ENCODE data around the gene TXNDC5.

TXNDC5 gene

DNA sequence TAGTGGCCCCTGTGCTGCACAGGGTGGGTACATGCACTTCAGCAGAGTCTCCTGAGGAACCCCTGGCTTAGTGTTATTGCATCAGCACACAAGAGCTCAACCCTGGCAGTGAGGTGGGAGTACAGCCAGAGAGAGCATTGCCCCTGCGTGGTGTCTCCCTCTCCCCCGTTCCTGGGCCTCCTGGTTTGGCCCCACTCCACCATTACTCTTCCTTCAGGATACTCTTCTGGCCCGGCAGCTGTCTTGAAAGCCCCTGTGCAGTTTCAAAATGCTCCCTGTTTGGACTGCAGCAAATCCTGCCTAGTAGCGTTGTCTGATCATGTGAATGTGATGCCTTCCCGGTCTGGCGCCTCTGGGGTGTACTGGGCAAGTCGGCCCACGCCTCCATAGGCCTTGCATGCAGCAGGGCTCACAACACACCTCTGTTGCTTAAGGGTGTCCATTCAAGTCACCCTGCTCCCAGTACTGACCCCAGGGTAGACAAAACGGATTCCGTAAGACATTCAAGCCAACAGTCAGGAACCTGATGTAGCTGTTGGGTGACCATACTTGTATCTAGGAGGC is 32.1 kb downstream of the TXNDC5 start:
- no peak for FAIRE-seq

DNA sequence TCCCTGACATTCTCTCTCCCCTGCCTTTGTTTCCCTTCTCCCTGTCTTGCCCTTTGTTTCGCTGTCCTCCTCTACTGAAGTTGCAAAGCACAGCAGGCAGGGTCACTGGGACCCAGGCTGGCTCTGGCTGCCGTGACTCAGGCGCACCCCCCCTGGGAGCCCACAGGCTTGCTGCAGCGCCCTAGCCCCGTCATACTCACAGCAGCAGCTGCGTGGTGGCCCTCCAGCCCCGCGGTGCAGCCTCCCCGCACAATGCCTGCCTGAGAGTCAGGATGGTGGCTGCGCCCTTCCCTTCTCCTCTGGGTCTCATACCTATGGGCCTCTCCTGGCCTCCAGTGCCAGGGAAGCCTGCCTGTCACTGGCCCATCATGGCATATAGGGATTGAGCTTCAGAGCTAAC is 41.7 kb downstream of the TXNDC5 start:
- no peak for FAIRE-seq
- no peak for DNase-seq (ENCODE audit: insufficient read length, low spot score)

More for the DNA sequence above, 32.1 kb downstream of the TXNDC5 start:
- no peak for DNase-seq (ENCODE audit: insufficient read length, low spot score)

DNA sequence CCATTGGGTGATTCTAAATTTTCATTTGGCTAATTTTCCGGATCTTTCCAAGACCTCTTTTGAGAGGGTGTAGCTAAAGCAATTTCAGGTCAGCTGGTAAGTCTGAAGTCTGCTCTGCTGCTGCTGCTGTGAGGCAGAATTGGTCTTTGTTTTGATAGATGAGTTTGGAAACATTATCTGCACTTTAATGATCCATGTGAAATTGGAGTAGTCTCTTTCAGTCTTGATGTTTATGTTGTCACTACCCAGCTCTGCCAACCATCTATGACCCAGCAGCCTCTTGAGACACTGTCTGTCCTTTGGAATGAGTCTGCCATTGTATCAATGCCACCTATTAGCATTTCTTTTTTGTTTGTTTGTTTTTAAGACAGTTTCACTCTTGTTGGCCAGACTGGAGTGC is 44.1 kb downstream of the TXNDC5 start:
- no peak for DNase-seq (ENCODE audit: insufficient read length, low spot score)
- FAIRE-seq: no peak

DNA sequence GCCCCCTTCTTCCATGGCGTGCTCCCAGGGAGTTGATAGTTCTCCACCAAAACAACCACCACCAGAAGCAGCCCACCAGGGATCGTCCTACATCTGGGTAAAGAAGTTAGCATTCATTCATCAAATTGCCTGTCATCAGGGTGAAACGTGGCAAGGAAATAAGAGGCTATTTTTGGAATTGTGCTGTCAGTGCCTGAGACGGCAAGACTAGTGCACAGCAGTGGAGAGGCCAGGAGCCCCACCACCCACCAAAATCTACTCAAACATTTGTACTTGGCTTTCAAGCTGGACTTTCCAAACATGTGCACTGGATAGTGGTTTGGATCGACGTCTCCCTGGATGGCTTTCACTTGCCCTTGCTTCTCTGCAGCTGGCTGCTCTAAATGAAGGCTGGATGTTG is 44.8 kb downstream of the TXNDC5 start:
- DNase-seq (ENCODE audit: insufficient read length, low spot score): no peak
- FAIRE-seq: no peak

DNA sequence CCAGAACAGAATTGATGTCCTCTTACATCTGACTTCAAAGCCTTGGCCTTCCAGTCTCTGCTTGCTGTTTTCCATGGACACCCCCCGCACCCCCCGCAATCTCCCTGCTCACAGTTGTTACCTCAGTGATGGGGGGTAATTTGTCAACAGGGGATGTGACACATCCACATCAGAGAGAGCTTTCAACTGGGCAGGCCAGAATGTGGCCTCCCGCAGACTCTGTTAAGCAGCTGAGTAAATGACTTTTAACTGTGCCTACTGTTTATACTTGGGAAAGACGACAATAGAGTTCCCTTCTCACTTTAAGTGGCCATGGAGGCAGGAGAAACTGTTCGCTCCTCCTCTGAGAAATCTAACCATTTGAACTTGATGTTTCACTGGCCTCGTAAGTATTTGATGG is 51.0 kb downstream of the TXNDC5 start:
- FAIRE-seq (no peak), DNase-seq (ENCODE audit: insufficient read length, low spot score) (no peak)

DNA sequence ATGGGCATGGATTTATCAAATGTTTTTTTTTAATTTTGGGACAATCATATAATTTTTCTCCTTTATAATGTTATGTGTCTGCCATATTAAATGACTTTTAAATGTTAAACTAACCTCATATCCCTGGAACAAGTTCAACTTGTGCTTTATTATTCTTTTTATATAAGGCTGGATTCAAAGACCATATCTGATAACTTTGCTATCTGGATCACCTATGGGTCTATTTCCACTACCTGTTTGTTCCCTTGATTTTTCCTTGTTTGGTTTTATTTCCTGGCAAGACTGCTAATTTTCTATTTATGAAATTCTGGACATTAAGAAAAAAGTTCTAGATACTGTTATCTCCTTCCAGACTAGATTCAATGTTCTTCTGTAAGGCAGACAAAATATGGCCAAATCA is 58.8 kb downstream of the TXNDC5 start:
- FAIRE-seq (no peak), DNase-seq (ENCODE audit: insufficient read length, low spot score) (no peak)

DNA sequence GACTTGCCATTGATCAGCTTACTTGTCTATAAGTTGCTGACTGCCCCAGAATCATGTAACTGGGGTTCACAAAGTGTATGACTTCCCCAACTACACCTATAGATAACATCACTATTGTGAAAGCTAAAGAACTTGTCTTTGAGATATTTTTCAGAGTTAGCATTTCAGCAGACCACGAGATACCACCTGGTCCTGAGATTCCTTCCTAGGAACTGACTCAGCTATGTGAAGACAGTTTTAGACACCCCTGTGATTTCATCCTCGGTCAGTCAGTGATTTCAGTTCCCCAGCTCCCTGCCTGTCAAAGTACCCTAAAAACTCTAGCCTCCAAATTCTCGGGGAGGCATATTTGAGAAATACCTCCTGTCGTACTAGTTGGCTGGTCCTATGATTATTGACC is 62.4 kb downstream of the TXNDC5 start:
- FAIRE-seq (no peak), DNase-seq (ENCODE audit: insufficient read length, low spot score) (no peak)

DNA sequence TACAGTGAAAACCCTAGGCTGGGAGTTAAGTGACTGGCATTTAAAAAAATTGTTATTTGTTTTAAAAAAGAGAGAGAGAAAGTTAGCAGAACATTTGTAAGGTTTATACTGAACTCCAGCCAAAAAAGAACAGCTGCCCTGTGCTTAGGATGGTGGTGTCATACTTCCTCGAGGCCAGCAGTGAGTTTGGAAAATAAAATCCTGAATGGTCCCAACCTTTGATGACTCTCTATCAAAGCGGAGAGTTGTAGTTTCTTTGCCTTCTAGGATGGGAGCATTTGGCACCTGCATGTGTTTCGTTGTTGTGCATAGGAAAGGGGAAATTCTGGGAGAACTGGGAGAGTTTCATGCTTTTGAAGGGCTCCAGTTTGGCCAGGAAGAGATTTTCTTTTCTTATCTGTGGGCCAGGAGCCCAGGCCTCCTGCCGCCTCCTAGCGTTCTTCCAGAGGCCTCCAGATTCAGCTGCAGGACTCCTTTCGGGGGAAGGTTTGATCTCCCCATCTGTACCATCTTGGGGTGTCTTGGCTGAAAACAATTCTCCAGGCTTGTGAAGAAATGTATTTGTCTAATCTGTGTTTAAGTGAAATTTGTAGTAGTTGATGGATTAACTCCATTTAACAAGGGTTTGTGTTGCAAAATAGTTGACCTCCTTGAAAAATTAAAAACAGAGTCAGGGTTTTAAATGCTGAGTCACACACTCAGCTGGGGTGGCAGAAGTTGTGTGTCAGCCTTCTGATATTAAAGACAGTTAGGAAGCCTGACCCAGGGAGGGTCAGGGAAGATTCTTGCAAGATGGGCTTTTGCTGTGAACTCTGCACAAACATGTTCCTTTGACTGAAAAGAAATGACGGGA is 63.4 kb downstream of the TXNDC5 start:
- no peak for FAIRE-seq

DNA sequence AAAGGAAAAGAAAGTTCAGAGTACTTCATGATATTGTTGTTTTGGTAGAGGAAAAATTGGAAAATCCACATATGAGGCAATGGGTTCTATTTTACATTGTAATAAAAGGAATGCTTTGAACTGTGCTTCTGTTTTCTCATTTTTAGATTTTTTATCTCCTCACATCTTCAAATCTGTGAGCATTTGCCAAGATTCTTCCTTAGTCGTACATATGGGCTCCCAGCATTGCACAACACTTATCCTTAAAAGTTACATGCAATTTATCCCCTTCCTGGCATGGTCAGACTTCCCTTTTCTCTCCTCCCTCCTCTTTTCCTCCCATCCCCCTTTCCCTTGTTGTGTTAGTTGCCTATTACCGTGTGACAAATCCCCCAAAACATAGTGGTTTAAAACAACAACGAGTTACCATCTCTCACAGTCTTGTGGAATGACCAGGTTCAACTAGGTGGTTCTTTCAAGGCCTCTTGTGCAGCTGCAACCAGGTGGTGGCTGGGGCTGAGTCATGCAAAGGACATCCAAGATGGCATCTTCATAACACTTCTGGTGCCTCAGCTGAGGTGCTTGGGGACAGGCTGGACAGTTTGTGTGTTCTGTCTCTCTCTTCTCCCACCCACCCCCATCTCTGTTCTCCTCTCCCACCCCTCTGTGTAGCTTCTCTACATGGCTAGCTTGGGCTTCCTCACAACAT is 68.7 kb downstream of the TXNDC5 start:
- FAIRE-seq: no peak
- no peak for DNase-seq (ENCODE audit: insufficient read length, low spot score)

More for the DNA sequence above, 63.4 kb downstream of the TXNDC5 start:
- DNase-seq (ENCODE audit: insufficient read length, low spot score): no peak

DNA sequence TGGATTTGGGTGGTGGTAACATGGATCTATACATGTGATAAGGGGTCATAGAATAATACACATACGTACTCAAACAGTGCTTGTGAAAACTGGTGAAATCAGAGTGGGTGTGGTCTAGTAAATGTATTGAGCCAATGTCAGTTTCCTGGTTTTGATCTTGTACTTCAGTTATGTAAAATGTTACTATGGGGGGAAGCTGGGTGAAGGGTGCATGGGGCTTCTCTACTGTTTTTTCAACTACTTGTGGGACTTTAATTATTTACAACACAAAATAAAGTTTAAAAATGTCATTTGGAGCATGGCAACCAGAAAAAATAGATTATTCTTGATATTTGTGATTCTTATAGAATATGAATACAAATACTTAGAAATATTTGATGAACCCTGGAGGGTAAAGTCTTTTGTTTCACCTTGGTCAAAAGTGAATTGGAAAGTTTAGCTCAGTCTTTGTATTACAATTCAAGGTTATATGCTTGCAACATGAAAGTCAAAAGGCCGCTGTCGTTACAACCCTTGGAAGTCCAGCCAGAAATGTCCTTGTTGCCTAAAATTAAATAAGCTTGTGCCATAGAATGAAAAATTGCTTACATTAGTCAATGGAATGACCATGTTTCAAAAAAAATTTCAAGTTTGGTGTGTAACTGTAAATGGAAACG is 74.1 kb downstream of the TXNDC5 start:
- no peak for FAIRE-seq
- no peak for DNase-seq (ENCODE audit: insufficient read length, low spot score)

DNA sequence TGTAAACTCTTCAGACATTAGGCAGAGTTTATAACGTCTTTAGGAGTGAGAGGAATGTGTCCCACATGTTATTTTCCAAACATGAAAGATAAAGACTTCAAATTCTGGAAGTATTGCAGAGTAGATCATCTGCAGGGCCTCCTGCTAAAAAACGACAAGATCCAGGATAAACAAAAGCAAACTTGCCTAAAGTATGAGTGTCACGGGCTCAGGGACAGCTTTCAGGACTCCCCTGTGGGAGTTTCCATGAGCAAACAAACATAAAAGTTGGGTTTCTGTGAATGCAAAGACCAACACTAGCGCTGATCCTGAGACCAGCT is 76.9 kb downstream of the TXNDC5 start:
- no peak for FAIRE-seq
- DNase-seq (ENCODE audit: insufficient read length, low spot score): no peak

DNA sequence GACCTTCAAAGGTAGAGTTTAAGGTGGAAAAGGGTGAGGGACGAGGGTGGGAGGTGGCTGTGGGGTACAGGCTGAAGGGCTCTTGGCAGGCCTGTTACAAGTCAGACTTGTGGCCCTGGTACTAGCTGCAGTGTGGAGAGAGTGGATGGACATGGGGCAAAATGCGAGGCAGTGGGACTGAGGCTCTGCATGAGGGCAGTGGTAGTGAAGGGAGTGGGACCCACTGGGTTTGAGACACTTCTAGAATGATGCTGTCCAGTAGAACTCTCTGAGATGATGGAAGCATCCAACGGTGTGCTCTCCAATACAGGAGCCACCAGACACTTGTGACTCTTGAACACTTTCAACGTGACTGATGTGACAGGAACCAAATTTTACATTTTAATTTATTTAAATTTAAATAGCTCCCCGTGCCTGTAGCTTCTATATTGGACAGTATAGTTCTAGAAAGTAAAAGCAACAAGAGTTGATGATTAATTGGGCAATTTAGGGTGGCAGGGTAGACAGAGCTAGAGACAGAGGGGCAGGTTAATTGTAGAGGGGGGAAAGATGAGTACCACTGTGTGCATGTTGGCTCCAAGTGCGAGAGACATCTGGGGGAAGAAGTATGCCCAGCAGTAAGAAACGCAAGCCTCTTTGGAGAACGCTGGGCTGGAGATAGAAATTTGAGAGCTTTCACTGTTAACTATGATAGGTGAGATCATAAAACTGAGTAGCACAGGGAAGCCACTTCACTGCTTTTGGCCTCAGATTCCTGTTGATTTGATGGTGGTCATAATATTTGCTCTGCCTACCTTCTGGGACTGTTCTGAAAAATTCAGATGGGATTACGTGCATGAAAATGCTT is 77.5 kb downstream of the TXNDC5 start:
- FAIRE-seq (no peak), DNase-seq (ENCODE audit: insufficient read length, low spot score) (no peak)
